Activated T-cell treated with anti-CD3 and anti-CD28 coated beads for 1 hour (primary cell): ENCODE measurements around the gene FZR1.
"Not testable (repeated sequence)": the region's sequence is repeated elsewhere in the genome, so short reads cannot be mapped to it uniquely, and the experiment has no call there.

Experiments
- DNase-seq: peaks from one replicate; pipeline ENCODE4 v3.0.0-alpha.2; 2020; ENCODE audit warnings: low read depth

FZR1 gene

DNA sequence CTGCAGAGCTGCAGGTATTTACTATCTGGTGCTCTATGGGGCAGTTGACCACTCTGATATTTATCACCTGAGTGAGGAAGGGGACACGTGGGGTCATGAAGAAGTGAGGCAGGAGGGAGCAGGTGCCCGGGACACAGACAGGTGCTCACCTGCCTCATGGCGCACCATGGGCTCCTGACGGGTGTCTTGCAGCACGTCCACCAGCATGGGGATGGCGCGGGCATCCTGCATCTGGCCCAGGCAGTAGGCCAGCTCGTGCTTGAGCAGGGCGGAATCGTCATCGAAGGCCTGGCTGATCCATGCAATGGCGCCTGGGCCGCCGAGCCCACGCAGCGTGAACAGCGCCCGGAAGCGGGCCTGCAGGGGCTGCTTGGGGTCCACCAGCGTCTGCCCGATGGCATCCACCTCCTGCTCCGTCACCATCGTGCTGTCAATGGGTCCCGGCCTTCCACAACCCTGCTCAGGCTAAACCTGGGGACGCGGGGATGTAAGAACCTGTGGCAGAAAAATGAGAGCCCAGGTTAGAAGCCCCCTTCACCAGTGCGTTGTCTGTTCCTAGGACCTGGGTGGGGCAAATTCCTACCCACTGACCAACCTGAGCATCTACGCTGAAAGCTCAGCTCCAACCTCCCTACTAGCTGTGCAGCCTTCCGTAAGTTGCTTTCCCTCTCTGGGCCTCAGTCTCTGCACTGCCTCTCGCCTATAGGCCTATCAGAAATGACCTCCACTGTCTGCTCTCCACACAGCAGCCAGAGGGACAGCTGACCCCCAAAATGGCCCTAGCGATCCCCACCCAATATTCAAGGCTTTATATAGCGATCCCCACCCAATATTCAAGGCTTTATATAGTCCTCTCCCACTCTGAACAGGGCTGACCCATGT is 9.5 kb upstream of the FZR1 start:
- DNase-seq = no peak

DNA sequence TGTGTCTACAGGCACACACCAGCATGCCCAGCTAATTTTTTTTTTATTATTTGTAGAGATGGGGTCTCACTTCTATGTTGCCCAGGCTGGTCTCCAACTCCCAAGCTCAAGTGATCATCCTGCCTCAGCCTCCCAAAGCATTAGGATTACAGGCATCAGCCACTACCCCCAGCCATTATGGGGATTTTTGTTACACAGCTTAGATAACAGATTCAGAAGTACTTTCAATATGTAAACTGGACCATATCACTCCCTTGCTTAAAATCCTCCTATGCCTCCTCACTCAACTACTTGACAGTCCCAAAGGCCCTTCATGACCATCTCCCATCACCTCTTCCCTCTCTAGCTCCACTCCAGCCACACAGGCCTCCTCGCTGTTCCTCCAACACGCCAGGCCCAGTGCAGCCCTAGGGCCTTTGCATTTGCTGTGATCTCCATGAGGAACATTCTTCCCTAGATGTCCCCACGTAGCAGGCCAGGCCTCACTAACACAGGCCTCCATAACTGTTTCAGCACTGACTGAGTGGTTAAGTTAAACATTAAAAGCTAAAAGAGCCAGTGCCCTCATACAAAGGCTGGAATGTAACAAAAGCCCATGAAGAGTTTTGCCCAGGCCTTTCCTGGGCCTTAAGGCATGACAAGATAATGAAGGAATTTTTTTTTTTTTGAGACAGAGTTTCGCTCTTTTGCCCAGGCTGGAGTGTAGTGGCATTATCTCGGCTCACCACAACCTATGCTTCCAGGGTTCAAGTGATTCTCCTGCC is 8.2 kb upstream of the FZR1 start:
- DNase-seq = no peak

DNA sequence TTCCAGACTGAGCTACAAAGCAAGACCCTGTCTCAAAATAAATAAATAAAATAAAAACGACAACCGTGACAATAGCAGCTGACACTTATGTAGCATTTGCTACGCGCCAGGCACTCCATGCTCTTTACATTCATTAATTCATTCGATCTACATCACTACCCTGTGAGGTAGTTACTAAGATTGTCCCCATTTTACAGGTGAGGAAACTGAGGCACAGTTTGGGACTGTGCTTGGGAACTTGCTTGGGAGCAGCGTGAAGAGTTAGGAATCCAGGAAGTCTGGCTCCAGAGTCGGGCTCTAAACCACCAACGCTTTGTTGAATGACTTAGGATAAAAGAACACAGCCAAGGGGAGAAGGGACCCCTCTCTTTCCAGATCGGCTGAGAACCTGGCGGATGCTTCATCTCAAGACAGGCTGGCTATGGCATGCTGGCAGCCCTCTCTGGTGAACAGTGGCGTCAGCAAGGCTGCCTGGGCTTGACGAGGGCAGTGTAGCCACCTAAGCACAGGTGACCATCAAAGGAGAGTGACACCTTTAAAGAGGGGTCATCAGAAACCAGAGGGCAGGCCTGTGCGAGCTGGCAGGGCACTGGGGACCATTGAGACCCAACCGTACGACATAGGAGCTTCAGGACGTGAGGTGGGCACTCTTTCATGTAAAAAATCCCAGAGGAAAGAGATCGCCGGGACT is 6.2 kb upstream of the FZR1 start:
- DNase-seq = no peak

DNA sequence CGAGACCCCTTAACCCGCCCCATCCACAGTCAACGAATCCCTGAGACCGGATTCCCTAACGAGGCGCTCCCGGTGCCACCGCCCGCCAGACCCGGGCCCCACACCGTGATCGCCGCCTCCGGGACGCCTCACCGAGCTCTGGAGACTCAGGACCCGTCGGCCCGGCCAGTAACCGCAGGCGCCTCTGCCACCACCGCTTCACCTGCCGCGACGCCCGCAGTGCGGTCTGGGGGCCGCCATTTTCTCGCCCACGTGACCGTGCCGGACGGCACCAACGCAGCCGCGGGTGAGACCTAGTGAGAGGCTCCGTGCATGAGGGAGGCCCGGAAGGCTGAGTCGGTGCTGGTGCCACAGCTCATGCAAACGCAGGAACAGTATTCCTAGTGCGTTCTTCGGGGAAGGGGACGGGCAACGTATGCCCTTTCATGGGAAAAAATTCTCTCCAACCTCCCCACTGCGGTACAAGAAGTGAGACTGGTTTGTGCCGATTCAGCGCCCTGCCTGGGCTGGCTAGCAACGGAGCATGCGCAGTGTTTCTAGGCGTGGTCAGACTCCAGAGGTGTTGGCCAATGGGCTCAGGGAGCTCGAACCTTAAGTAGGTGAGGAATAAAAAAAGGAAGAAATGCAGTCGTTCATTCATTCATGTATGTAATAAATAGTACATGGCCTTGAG is 5.5 kb upstream of the FZR1 start, which contains the start of gene DOHH:
TSS of gene DOHH (minus strand) at position 246 of the 673 bp plus-strand sequence. CDS start 3,860 bp downstream, outside the sequence.
- peak; percentile 90 for DNase-seq

DNA sequence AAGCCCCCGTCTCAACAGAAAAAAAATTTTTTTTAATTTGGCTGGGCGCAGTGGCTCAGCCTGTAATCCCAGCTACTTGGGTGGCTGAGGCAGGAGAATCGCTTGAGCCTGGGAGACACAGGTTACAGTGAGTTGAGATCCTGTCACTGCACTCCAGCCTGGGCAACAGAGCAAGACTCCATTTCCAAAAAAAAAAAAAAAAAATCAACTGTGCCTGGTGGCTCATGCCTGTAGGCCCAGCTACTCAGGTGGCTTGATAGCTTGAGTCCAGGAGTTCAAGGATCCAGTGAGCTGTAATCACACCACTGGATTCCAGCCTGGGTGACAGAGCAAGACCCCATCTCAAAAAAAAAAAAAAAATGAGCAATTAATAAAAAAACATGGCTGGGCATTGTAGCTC is 4.3 kb upstream of the FZR1 start:
- DNase-seq = no peak

DNA sequence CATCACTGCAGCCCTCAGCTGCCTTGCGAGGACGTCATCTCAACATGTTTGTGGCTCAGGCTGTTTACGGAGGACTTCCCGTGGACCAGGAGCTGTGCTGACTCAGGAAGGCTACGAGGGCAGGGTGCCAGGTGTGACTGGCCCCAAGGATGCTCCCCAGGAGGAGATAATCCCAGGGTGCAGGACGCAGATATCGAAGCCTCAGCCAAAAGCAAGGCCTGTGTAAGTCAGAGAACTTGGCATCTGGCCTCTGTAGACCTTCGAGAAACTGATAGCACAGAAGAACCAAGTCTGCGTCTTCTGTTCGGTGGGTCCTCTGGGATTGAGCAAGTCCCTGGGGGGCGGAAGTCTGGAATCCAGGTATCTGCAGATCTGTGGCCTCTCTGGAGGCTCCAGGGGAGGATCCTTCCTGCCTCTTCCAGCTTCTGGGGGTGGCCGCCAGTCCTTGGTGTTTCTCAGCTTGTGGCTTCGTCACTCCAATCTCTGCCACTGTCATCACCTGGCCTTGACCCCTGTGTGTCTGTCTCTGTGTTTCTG is 3.0 kb upstream of the FZR1 start:
- no peak for DNase-seq

DNA sequence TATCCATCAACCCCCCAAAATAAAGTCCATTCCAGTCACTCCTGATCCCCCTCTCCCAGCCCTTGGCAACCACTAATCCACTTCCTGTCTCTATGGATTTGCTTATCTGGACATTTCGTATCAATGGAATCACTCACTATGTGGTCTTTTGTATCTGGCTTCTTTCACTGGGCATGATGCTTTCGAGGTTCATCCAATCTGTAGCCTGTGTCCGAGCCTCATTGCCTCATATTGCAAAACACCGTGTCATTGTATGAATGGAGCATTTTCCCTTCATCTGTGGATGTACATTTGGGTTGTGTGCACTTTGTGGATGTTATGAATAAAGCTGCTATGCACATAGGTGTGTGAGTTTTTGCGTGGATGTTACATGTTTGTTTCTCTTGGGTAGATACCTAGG is 1.4 kb upstream of the FZR1 start:
- no peak for DNase-seq

DNA sequence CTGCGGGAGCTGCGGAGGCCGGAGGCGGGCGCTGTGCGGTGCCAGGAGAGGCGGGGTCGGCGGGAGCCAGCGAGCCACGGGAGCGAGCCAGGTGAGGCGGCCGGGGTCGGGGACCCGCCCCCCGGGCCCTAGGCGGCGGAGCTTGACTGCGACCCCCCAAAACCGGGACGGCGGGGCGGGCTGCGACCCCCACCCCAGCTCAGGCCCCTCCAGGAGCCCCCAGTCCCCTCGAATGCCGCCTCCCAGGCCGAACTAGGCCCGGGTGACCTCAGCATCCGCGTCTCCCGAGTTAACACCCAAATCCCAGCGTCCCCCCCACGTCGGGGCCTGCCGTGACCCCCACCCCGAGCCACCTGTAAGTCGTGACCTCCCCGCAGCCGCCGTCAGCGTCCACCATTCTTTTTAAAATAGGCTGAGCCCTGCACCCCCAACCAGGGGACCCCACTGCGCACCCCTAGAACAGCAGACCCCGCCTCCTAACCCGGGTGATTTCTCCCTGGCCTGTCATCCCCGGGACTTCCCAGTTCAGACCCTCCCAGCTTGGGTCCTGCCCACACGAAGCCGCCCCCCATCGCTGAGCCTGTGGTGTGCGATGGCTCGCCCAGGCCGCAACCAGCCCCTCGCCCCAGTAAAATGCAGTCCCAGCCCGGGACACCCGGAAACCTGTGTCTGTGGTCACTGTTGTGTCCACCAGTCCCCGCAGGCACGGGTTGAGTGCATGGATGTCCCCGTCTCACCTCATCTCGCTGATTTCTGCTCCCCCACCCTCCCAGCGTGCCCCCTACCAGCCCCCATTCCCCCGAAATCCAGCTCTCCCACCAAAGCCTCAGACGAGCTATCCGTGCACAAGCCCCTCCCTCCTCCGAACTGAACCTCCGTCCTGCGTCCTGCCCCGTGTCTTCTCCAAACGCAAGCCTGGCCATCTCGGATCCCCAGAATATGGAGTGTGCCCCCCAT is 551 bp downstream of the FZR1 start:
- DNase-seq = no peak

DNA sequence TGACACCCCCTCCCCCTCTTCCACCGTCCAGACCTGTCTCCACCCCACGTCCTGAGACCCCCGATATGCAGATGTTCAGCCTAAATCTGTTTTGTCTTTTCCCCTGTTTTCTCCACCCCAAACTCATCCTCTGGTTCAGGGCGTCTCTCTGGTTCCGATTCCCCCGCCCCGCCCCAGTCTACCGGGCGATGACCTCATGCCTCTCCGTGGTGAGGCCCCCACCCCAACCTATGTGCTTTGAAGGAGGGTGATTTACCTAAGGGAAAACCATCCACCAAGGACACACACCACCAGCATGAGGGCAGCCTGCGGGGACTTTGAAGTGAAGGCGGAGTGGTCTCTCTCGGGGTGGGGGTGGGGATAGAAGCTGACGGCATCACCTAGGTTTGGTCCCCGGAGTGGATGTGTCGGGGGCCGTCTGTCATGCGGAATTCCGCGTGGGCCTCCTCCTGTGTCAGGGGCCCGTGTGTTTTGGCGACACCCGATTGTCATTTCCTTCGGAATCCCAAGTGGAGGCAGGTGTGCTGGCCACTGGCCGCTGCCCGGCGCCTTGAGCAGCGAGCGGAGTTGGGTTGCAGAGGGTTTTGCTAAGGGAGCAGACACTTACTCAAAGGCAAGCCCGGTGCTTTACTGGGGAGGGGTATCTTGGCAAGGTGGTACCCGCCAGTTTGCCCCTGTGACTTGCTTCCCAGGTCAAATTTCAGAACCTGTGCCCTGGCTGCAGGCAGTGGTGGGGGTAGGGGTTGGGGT is 1.4 kb downstream of the FZR1 start:
- DNase-seq = peak; percentile 24

DNA sequence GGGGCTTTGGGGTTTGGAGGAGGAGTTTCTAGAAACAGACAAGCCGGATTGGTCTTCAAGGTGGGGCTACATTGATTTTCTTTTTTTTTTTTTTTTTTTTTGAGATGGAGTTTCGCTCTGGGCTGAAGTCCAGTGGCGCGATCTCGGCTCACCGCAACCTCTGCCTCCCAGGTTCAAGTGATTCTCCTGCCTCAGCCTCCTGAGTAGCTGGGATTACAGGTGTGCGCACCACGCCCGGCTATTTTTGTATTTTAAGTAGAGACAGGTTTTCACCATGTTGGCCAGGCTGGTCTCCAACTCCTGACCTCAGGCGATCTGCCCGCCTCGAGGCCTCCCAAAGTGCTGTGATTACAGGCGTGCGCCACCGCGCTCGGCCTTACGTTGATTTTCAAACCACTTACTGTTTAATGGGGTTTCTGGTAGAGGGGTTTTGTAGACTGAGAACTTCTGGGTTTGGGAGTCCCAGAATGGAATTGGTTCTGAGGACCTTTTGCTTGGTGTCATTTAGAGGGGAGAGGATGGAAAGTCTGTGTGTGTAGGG is 2.1 kb downstream of the FZR1 start:
- DNase-seq = not testable (repeated sequence)

DNA sequence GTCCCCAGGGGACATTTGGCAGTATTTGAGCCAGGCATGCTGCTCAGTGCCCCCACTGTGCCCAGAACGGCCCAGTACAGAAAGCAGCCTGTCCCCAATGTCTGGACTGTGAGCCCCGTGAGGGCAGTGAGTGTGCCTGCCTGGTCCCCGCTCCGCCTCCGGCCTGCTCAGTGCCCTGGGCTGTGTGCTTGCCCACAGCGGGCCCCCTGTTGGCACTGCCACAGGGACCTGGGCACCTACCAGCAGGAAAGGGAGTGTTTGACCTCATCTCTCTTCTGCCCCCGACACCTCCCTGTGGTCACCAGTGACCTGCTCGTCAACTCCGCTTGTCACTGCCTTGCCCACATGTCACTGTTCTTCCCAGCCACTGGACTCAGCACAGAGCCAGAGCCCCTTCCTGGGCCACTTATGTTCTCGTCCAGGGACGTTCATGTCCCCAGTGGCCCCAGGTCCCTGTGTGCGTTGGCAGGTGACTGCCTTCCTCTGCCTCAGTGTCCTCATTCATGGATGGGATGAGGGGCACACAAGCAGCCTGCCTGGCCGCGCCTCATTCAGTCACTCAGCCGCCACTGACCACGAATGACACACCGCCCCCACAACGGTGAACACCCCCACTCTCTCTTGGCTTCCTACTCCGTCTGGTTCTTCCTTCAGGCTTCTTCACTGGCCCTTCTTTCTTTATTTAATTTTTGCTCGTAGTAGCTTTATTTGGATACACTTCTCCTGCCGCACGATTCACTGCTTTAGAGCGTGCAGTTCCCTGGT is 2.8 kb downstream of the FZR1 start:
- no peak for DNase-seq

DNA sequence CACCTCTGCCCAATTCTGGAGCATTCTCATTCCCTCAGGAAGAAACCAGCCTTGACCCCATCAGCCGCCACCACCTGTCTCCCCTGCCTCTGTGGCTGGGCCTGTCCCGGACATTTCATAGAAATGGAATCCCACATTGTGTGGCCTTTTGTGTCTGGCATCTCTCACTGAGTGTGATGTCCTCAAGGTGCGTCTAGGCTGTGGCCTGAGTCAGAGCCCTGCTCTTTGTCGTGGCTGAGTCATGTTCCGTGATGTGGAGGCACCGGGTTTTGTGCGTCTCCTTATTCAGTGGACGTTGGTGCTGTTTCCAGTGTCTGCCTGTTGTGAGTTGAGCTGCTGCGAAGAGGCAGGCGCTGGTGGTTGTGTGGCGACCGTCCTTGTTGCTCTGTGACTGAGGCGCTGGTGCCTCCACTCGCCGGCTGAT is 3.5 kb downstream of the FZR1 start:
- no peak for DNase-seq

DNA sequence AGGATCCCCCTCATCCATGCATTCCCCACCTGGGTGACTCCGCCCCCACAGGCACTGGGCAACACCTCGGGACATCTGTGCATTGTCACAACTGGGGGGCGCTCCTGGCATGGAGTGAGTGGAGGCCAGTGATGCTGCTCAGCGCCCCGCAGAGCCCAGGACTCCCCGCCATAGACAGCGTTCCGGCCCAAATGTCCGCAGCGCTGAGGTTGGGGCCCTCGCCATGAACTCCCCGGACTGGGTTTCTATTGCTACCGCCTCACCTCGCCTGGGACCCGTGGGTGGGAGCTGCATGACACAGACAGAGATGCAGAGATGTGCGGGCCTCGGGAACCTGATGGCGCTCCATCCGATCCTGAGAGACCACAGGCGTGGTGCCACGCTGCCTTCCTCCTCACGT is 4.6 kb downstream of the FZR1 start:
- no peak for DNase-seq

DNA sequence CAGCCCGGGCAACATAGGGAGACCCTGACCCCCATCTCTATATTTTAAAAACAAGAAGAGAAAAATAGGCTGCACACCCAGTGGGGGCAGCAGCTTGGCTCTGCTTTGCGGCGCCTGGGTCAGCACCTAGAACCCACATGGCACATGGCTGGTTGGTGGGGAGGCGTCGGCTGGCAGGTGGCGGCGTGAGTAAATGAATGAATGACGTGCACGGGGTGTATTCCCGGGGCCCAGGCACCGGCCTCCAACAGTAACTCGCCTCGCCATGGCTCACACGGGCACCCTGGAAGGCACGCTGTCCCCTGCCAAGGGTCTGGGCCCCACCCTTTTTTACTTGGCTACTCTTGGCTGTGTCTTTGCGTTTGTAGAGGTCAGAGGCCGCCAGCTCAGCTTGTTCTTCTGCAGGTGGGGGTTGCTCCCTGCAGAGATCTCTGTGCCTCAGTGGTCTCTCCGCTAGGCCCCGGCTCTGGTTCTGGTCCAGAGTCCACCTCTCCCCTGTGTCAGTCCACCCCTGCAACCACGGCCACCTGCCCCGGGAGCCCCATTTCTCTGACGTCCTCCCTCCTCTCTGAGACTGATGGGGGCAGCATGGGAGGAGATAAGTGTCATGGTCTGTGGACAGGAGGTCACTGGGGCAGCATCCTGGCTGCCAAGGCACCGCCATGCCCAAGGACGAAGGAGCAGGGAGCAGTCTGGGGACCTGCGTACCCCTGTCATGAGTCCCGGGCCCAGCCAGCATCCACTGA is 5.6 kb downstream of the FZR1 start:
- no peak for DNase-seq

DNA sequence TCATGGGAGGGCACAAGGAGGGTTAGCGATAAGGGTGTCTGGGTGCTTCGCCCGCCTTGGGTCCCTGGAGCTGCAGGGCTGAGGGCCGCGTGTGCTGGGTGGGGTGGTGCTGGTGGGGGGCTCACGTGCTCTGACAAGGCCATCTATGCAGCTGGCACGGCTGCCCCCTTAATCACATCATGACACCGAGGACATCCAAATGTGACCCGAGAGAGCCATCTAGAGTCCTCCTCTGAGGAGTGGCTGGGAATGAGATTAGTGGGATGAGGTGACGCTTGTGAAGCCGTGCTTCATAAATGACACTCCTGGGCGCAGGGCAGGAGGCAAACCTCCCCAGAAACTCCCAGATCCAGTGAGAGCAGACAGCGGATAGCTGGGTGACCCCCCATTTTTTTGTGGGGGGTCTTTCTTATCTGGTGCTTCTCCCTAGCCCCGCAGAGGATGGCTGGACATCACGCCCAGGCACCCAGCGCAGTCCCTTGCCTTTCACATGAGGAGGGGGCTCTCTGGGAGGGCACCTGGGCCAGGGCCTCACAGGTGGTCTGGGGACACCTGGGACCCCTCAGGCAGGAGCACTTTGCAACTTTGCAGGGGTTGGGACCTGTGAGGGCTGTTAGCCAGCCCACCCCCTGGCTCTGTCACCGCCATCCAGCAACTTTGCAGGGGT is 6.6 kb downstream of the FZR1 start:
- no peak for DNase-seq

DNA sequence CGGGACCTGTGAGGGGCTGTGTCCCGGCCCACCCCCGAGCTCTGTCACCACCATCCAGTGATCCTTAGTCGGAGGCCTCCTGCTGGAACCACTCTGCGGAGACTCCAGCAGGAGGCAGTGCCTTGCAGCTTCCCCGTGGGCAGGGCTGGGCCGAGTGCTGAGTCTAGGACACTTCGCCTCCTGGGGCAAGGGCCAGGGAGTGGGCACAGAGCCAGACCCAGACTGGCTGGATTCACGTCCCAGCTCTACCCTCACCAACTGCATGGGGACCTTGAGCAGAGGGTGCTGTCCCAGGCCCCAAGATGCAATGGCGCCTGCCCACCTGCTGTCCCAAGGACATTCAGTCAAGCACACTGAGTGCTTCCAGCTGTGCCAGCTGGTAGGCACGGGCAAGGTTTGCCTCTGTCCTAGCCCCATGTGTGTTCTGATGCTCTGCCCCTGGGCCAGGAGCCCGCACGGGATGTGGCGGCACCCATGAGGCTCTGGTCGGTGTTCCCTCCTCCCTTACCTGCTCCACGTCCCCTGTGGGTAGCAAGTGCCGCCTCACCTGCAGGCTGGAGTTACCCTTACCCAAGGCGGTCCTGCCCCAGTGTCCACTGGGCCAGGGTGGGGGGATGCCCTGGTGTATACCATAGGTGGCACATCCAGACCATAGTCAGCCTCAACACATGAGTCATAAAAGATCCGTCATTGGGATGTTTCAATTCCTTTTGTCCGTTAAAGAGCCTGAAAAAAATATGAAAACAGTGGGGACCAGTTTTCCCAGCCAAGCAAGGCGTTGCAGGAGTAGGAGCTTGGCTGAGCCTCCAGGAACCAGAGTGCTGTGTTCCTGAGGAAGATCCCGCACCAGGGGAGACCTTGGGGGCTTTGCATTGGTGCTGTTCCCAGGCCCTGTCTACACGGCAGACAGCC is 7.4 kb downstream of the FZR1 start:
- no peak for DNase-seq
